ENCODE results near the gene CNIH1.
"Not testable (repeated sequence)": the region's sequence is repeated elsewhere in the genome, so short reads cannot be mapped to it uniquely, and the experiment has no call there.

The CNIH1 gene

GRCh38 chr14:54451961-54452360 lies 10.8 kb upstream of the CNIH1 start:
- TF ChIP-seq ZFX (IDR thresholded peaks at IDR 0.05; ENCODE audit: borderline replicate concordance) (no peak), CTCF (IDR thresholded peaks at IDR 0.05) (no peak)

GRCh38 chr14:54451121-54451601 lies 10.0 kb upstream of the CNIH1 start:
- H3K27ac ChIP-seq = no peak overlapping the region
- TF ChIP-seq ZFX (IDR thresholded peaks at IDR 0.05; ENCODE audit: borderline replicate concordance) (no peak), CTCF (IDR thresholded peaks at IDR 0.05) (no peak)

More at GRCh38 chr14:54451961-54452360, 10.8 kb upstream of the CNIH1 start:
- no peak overlapping the region for H3K27ac ChIP-seq

- TF ChIP-seq ZFX (IDR thresholded peaks at IDR 0.05; ENCODE audit: borderline replicate concordance) (no peak), CTCF (IDR thresholded peaks at IDR 0.05) (no peak)
- H3K27ac ChIP-seq = no peak overlapping the region
Measured at GRCh38 chr14:54450535-54450934, 9.4 kb upstream of the CNIH1 start.

GRCh38 chr14:54447231-54447692 lies 6.1 kb upstream of the CNIH1 start:
- H3K27ac ChIP-seq = no peak overlapping the region
- TF ChIP-seq CTCF (IDR thresholded peaks at IDR 0.05) (no peak), ZFX (IDR thresholded peaks at IDR 0.05; ENCODE audit: borderline replicate concordance) (no peak)

- TF ChIP-seq CTCF (IDR thresholded peaks at IDR 0.05) (no peak), ZFX (IDR thresholded peaks at IDR 0.05; ENCODE audit: borderline replicate concordance) (no peak)
- H3K27ac ChIP-seq = no peak overlapping the region
Measured at GRCh38 chr14:54446161-54446693, 5.1 kb upstream of the CNIH1 start.

GRCh38 chr14:54444681-54445080 lies 3.5 kb upstream of the CNIH1 start:
- no peak for TF ChIP-seq CTCF (IDR thresholded peaks at IDR 0.05)
- no peak overlapping the region for H3K27ac ChIP-seq

- TF ChIP-seq ZFX (IDR thresholded peaks at IDR 0.05; ENCODE audit: borderline replicate concordance) = no peak
- no peak overlapping the region for H3K27ac ChIP-seq
Measured at GRCh38 chr14:54443981-54444380, 2.8 kb upstream of the CNIH1 start.

- H3K27ac ChIP-seq = not testable (repeated sequence)
Measured at GRCh38 chr14:54442961-54443360, 1.8 kb upstream of the CNIH1 start.
